Choroid plexus epithelial cell (primary cell): ENCODE measurements around the gene THOP1.

Experiments
- DNase-seq: peaks from one replicate; pipeline ENCODE4 v3.0.0-alpha.2; 2010; ENCODE audit warnings: low read depth
- H3K4me3 ChIP-seq: 2 replicates; pipeline ENCODE4 v1.5.1; 2011; ENCODE audit warnings: low read depth, mild to moderate bottlenecking, control low read depth, low read length, moderate library complexity
- CTCF ChIP-seq: conservative IDR thresholded peaks from 2 replicates; pipeline ENCODE4 v1.5.1; 2011; ENCODE audit warnings: low read depth, mild to moderate bottlenecking, control low read depth, inconsistent platforms, low read length, moderate library complexity

The THOP1 gene

DNA sequence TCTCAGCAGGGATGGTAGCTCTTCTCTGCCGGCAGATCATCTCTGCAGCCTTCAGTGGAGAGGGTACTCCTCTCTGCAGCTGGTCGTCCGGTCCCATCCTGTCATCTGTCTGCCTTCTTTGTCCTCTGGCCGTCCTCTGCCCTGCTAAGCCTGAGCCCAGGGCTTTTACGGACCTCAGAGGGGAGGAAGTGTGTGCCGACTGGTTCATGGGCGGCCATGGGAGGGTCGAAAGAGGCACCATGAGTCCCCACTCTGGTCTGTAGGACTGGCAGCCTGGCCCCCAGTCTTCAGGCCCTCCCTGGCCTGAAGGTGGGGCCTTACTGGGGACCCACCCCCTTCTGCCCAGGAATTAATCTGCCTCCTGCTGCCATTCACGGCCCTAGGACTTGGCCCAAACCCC is 38.3 kb downstream of the THOP1 start:
- TF ChIP-seq CTCF: no peak
- no peak for DNase-seq
- no peak overlapping the region for H3K4me3 ChIP-seq

DNA sequence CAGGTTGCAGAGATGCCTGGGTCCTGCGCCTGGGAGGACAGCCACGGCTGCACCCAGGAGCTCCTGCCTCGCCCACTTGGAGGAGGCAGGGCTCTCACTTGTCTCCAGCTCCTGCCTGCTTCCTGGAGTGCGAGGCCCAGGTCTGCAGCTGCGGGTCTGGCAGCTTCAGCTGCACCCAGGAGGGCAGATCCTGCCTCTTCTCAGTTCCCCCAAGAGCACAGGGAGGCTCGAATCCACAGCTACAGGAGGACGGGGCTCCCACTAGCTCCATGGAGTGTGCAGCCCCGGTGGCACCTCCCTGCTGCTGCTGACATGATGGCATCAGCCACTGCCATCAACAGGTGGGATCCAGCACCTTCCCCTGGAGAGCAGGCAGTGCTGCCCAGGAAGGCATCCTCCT is 38.8 kb downstream of the THOP1 start:
- no peak for TF ChIP-seq CTCF
- H3K4me3 ChIP-seq: no peak overlapping the region
- DNase-seq: no peak

GRCh38 chr19:2827022-2827421 is 41.7 kb downstream of the THOP1 start:
- no peak for TF ChIP-seq CTCF
- no peak for DNase-seq
- no peak overlapping the region for H3K4me3 ChIP-seq

DNA sequence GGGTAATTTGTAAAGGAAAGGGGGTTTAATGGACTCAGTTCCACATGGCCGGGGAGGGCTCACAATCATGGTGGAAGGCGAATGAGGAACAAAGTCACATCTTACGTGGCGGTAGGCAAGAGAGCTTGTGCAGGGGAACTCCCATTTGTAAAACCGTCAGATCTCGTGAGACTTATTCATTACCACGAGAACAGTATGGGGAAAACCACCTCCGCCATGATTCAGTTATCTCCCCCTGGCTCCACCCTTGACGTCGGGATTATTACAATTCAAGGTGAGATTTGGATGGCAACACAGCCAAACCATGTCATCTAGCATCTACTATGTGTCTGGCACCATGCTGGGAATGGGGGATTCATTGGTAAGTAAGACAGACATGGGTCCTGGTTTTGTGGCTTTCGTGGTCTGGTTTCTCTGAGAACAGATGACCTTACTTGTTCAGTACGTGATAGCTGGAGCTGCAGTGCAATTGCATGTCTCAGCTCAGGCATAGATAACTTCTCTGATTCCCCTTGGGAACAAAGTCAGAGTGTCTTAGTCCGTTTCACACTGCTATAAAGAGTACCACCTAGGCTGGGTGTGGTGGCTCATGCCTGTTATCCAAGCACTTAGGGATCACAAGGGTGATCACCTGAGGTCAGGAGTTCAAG is 42.7 kb downstream of the THOP1 start:
- TF ChIP-seq CTCF: no peak
- DNase-seq: no peak
- no peak overlapping the region for H3K4me3 ChIP-seq

GRCh38 chr19:2834294-2834871 is 49.1 kb downstream of the THOP1 start:
- peak; percentile 9 for DNase-seq
- no peak overlapping the region for H3K4me3 ChIP-seq
- no peak for TF ChIP-seq CTCF

DNA sequence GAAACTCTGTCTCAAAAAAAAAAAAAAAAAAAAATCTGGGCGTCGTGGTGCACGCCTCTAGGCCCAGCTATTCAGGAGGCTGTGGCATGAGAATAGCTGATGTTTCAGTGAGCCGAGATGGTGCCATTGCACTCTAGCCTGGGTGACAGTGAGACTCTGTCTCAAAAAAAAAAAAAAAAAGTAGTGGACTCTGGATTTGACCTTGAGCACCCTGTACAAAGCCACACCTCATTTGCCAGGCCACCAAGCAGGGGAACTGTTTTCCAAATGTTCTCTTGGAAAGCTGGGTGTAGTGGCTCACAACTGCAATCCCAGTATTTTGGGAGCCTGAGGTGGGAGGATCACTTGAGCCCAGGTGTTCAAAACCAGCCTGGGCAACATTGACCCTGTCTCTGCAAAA is 52.1 kb downstream of the THOP1 start:
- H3K4me3 ChIP-seq: no peak overlapping the region
- no peak for DNase-seq
- TF ChIP-seq CTCF: no peak
